HG03521 (cell line): ENCODE data around the gene PARK7.

Experiments
- ATAC-seq: cut with Tn5 transposase; IDR thresholded peaks from one replicate; pipeline ENCODE4 v1.9.1; 2021; ENCODE audit warnings: mild to moderate bottlenecking, moderate library complexity; ENCODE audit not compliant: unreplicated experiment

The PARK7 gene

GRCh38 chr1:8021676-8022266 is 60.3 kb downstream of the PARK7 start:
- ATAC-seq, result no peak

GRCh38 chr1:8022395-8023286 is 61.1 kb downstream of the PARK7 start:
- ATAC-seq, result no peak

GRCh38 chr1:8023287-8023994 is 61.9 kb downstream of the PARK7 start:
- ATAC-seq, result no peak

- no peak for ATAC-seq
Observed at GRCh38 chr1:8023995-8024313, 62.4 kb downstream of the PARK7 start.

- ATAC-seq, result no peak
Observed at GRCh38 chr1:8024329-8024728, 62.8 kb downstream of the PARK7 start.

GRCh38 chr1:8025061-8025670 is 63.7 kb downstream of the PARK7 start:
- ATAC-seq, result no peak

GRCh38 chr1:8025671-8026144 is 64.2 kb downstream of the PARK7 start:
- ATAC-seq, result peak; percentile 10

GRCh38 chr1:8026153-8026975 is 64.9 kb downstream of the PARK7 start, which contains the start of gene ERRFI1:
ERRFI1 (minus strand) TSS chr1:8026309; CDS start chr1:8015619, 10,690 bp downstream.
- ATAC-seq, result peak; percentile 87

- no peak for ATAC-seq
Observed at GRCh38 chr1:8026976-8027747, 65.7 kb downstream of the PARK7 start.

GRCh38 chr1:8027748-8028570 is 66.4 kb downstream of the PARK7 start:
- ATAC-seq, result no peak

- ATAC-seq, result no peak
Observed at GRCh38 chr1:8028571-8028910, 67.0 kb downstream of the PARK7 start.

GRCh38 chr1:8031176-8031785 is 69.8 kb downstream of the PARK7 start:
- ATAC-seq, result no peak

GRCh38 chr1:8032366-8032910 is 70.9 kb downstream of the PARK7 start:
- ATAC-seq, result no peak

GRCh38 chr1:8033322-8033721 is 71.8 kb downstream of the PARK7 start:
- ATAC-seq, result no peak
